Neural cell (in vitro differentiated cells): Measurements from ENCODE around the gene EVC. TPM values are rescaled to one million over a fixed set of nuclear protein-coding genes. Genes with fewer than 3 reads are reported as not detected.

Experiments used
- H2AFZ ChIP-seq: fragments of 200-600, 300-800 bp; sonication (generic), shearing (Covaris generic); 2 replicates; pipeline ENCODE4 v1.6.0; 2014; ENCODE audit warnings: low read depth, mild to moderate bottlenecking, antibody characterized with exemption, low read length, moderate library complexity
- H3F3A ChIP-seq: fragments of 200-600 bp; shearing (Covaris generic); 2 replicates; pipeline ENCODE4 v1.6.1; 2016; ENCODE audit warnings: mild to moderate bottlenecking, moderate library complexity, mixed read lengths, antibody characterized with exemption, low read length; ENCODE audit not compliant: insufficient read depth, poor library complexity, severe bottlenecking
- H3K27ac ChIP-seq: fragments of 200-600, 300-800 bp; sonication (generic), shearing (Covaris generic); 2 replicates; pipeline ENCODE4 v1.5.1; 2014; ENCODE audit warnings: mild to moderate bottlenecking, low read length, moderate library complexity
- H3K27me3 ChIP-seq: fragments of 300-800, 200-600 bp; sonication (generic), shearing (Covaris generic); 2 replicates; pipeline ENCODE4 v1.6.0; 2014; ENCODE audit warnings: mild to moderate bottlenecking, low read depth, low read length, moderate library complexity; ENCODE audit not compliant: insufficient read depth
- H3K36me3 ChIP-seq: fragments of 300-800, 200-600 bp; sonication (generic), shearing (Covaris generic); 2 replicates; pipeline ENCODE4 v1.5.1; 2014; ENCODE audit warnings: mild to moderate bottlenecking, antibody characterized with exemption, low read length, moderate library complexity; ENCODE audit not compliant: insufficient read depth
- H3K4me2 ChIP-seq: fragments of 300-800, 200-600 bp; sonication (generic), shearing (Covaris generic); 2 replicates; pipeline ENCODE4 v1.6.0; 2014; ENCODE audit warnings: mild to moderate bottlenecking, low read length
- H3K4me3 ChIP-seq: fragments of 300-800, 200-600 bp; sonication (generic), shearing (Covaris generic); 2 replicates; pipeline ENCODE4 v1.5.1; 2014; ENCODE audit warnings: mild to moderate bottlenecking, low read length, moderate library complexity
- H3K79me2 ChIP-seq: fragments of 200-600 bp; shearing (Covaris generic); replicated peaks from 2 replicates; pipeline ENCODE4 v1.6.0; 2014; ENCODE audit warnings: mild to moderate bottlenecking, low read length, moderate library complexity; ENCODE audit not compliant: insufficient read depth
- H3K9ac ChIP-seq: fragments of 300-800, 200-600 bp; sonication (generic), shearing (Covaris generic); 2 replicates; pipeline ENCODE4 v1.6.1; 2016; ENCODE audit warnings: mild to moderate bottlenecking, low read length, mixed read lengths
- H3K9me2 ChIP-seq: fragments of 200-600 bp; shearing (Covaris generic); 2 replicates; pipeline ENCODE4 v1.6.1; 2016; ENCODE audit warnings: mild to moderate bottlenecking, low read length, mixed read lengths; ENCODE audit not compliant: insufficient read depth
- H3K9me3 ChIP-seq: fragments of 200-600, 300-800 bp; sonication (generic), shearing (Covaris generic); 2 replicates; pipeline ENCODE4 v1.6.1; 2016; ENCODE audit warnings: mild to moderate bottlenecking, mixed run types, low read length, moderate library complexity, mixed read lengths
- H4K20me1 ChIP-seq: fragments of 200-600 bp; shearing (Covaris generic); 2 replicates; pipeline ENCODE4 v1.6.1; 2016; ENCODE audit warnings: mild to moderate bottlenecking, mixed run types; ENCODE audit not compliant: insufficient read depth
- CTCF ChIP-seq: fragments of 450-650 bp; IDR thresholded peaks from 2 replicates; pipeline ENCODE4 v1.5.1; 2014; ENCODE audit warnings: antibody characterized with exemption, mild to moderate bottlenecking, moderate library complexity; ENCODE audit not compliant: poor library complexity, severe bottlenecking
- EP300 ChIP-seq: fragments of 450-650 bp; conservative IDR thresholded peaks from 2 replicates; pipeline ENCODE4 v1.6.1; 2014; ENCODE audit warnings: antibody characterized with exemption, mild to moderate bottlenecking, moderate library complexity; ENCODE audit not compliant: poor library complexity, severe bottlenecking
- EZH2 ChIP-seq: fragments of 200-600, 300-800 bp; shearing (Covaris generic), sonication (generic); IDR thresholded peaks from 2 replicates; pipeline ENCODE4 v1.6.1; 2014; ENCODE audit warnings: antibody characterized with exemption, low read length, borderline replicate concordance, mild to moderate bottlenecking; ENCODE audit not compliant: insufficient read depth, poor library complexity, severe bottlenecking
- MXI1 ChIP-seq: fragments of 450-650 bp; conservative IDR thresholded peaks from 2 replicates; pipeline ENCODE4 v1.6.1; 2014; ENCODE audit warnings: antibody characterized with exemption, mild to moderate bottlenecking; ENCODE audit not compliant: poor library complexity, severe bottlenecking
- POLR2AphosphoS5 ChIP-seq: IDR thresholded peaks from 2 replicates; pipeline ENCODE4 v1.6.1; 2012
- RAD21 ChIP-seq: fragments of 450-650 bp; conservative IDR thresholded peaks from 2 replicates; pipeline ENCODE4 v1.6.1; 2014; ENCODE audit warnings: antibody characterized with exemption, mild to moderate bottlenecking, moderate library complexity
- REST ChIP-seq: IDR thresholded peaks from 2 replicates; pipeline ENCODE4 v1.6.1; 2012; ENCODE audit warnings: borderline replicate concordance
- SMC3 ChIP-seq: fragments of 450-650 bp; conservative IDR thresholded peaks from 2 replicates; pipeline ENCODE4 v1.6.1; 2014; ENCODE audit warnings: antibody characterized with exemption, mild to moderate bottlenecking, moderate library complexity; ENCODE audit not compliant: poor library complexity
- TAF1 ChIP-seq: IDR thresholded peaks from 2 replicates; pipeline ENCODE4 v1.6.1; 2012; ENCODE audit warnings: low read depth
- polyA plus RNA-seq: library from polyadenylated mRNA; depleted of rRNA; stranded (reverse); fragments of >200 nt; gene quantifications from 2 replicates; pipeline ENCODE4 v1.2.3, GENCODE V29; 2014

EVC gene
- polyA plus RNA-seq, 1 donor from 2014 or later, result 0.48 TPM

- no peaks in the 10 kb centered on the region for H3F3A ChIP-seq
- TF ChIP-seq CTCF, result no peak
- TF ChIP-seq EZH2, result no peak
- no peak for TF ChIP-seq SMC3
- TF ChIP-seq MXI1, result no peak
- no peak for TF ChIP-seq REST
- TF ChIP-seq RAD21, result no peak
- no peak for TF ChIP-seq POLR2AphosphoS5
- no peak for TF ChIP-seq TAF1
- TF ChIP-seq EP300, result no peak
- no peaks in the 10 kb centered on the region for H4K20me1 ChIP-seq
- no peaks in the 10 kb centered on the region for H3K79me2 ChIP-seq
- no peaks in the 10 kb centered on the region for H3K36me3 ChIP-seq
- H3K9ac ChIP-seq, result no peak overlapping the region
- H3K9me2 ChIP-seq, result no peaks in the 10 kb centered on the region
- H3K4me3 ChIP-seq, result no peak overlapping the region
- H2AFZ ChIP-seq, result no peak overlapping the region
- no peaks in the 10 kb centered on the region for H3K27me3 ChIP-seq
- H3K9me3 ChIP-seq, result no peaks in the 10 kb centered on the region
- no peak overlapping the region for H3K27ac ChIP-seq
- H3K4me2 ChIP-seq, result no peak overlapping the region
These were observed 48.5 kb downstream of the EVC start for GRCh38 chr4:5759236-5760075.

GRCh38 chr4:5760246-5760645, 49.2 kb downstream of the EVC start:
- H2AFZ ChIP-seq, result no peak overlapping the region
- no peak overlapping the region for H3K27ac ChIP-seq
- no peak overlapping the region for H3K9ac ChIP-seq

More at GRCh38 chr4:5760246-5760645, 49.2 kb downstream of the EVC start:
- H4K20me1 ChIP-seq, result no peaks in the 10 kb centered on the region
- no peaks in the 10 kb centered on the region for H3K79me2 ChIP-seq
- H3K36me3 ChIP-seq, result no peaks in the 10 kb centered on the region
- TF ChIP-seq EP300, result no peak
- TF ChIP-seq RAD21, result no peak
- no peak for TF ChIP-seq REST
- no peak for TF ChIP-seq MXI1
- TF ChIP-seq CTCF, result no peak
- no peak for TF ChIP-seq POLR2AphosphoS5
- TF ChIP-seq SMC3, result no peak
- no peak for TF ChIP-seq EZH2
- no peak for TF ChIP-seq TAF1
- H3K9me3 ChIP-seq, result no peaks in the 10 kb centered on the region
- no peak overlapping the region for H3K4me2 ChIP-seq
- H3K27me3 ChIP-seq, result no peaks in the 10 kb centered on the region
- no peaks in the 10 kb centered on the region for H3K9me2 ChIP-seq
- H3K4me3 ChIP-seq, result no peak overlapping the region
- H3F3A ChIP-seq, result no peaks in the 10 kb centered on the region
